ENCODE measurements around the gene RPRML.

DNA sequence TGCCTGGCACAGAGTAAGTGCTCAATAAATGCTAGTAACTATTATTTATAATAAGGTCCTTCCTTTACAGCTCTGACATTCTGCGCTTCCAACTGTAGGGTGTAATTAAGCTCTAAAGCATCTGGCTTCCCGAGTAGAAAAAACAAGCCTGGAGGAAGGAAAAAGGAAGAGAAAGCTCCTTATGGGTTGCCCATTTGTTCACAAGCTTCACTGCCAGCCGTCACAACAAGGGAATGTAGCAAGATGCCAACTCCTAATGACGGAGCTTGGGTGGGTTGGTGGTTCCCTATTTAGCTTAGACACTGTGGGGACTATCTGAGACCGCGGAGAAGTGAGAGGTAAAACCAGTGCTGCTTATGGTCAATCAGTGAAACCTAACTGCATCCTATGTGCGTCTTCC lies 7.3 kb upstream of the RPRML start:
- TF ChIP-seq, protein P1, sequence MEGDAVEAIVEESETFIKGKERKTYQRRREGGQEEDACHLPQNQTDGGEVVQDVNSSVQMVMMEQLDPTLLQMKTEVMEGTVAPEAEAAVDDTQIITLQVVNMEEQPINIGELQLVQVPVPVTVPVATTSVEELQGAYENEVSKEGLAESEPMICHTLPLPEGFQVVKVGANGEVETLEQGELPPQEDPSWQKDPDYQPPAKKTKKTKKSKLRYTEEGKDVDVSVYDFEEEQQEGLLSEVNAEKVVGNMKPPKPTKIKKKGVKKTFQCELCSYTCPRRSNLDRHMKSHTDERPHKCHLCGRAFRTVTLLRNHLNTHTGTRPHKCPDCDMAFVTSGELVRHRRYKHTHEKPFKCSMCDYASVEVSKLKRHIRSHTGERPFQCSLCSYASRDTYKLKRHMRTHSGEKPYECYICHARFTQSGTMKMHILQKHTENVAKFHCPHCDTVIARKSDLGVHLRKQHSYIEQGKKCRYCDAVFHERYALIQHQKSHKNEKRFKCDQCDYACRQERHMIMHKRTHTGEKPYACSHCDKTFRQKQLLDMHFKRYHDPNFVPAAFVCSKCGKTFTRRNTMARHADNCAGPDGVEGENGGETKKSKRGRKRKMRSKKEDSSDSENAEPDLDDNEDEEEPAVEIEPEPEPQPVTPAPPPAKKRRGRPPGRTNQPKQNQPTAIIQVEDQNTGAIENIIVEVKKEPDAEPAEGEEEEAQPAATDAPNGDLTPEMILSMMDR (IDR thresholded peaks at IDR 0.05) = no peak
- no peak for TF ChIP-seq POLR2A (IDR thresholded peaks at IDR 0.05)
- TF ChIP-seq POLR2AphosphoS5 (IDR thresholded peaks at IDR 0.05) = no peak
